Testis (tissue), 3 donors: ENCODE data around the gene LILRB1. TPM values are rescaled to one million over a fixed set of nuclear protein-coding genes. Genes with fewer than 3 reads are reported as not detected.

Source experiments
- DNase-seq: peaks from one replicate; pipeline ENCODE4 v3.0.0-alpha.2; 2019
- H3K27ac ChIP-seq, 2 donors: fragments of 200-600 bp; sonication (generic); one replicate each; pipeline ENCODE4 v1.5.1; 2019
- H3K27me3 ChIP-seq: fragments of 200-600 bp; sonication (generic); one replicate; pipeline ENCODE4 v1.5.1; 2019
- H3K36me3 ChIP-seq: fragments of 200-600 bp; sonication (generic); one replicate; pipeline ENCODE4 v1.5.1; 2017; ENCODE audit warnings: low read depth; ENCODE audit errors: missing control alignments
- H3K4me1 ChIP-seq: fragments of 200-600 bp; sonication (generic); one replicate; pipeline ENCODE4 v1.5.1; 2019
- H3K4me3 ChIP-seq, 2 donors: fragments of 200-600 bp; sonication (generic); one replicate each; pipeline ENCODE4 v1.5.1; 2017 to 2019
- H3K9me3 ChIP-seq: fragments of 200-600 bp; sonication (generic); one replicate; pipeline ENCODE4 v1.5.1; 2017
- CTCF ChIP-seq, 3 experiments: fragments of 450-650 bp in 2 of 3; fragments of 200-600 bp in 1 of 3; sonication (generic) in 1 of 3; IDR thresholded peaks; one replicate each; pipeline ENCODE4 v1.5.1; 2016 to 2019; ENCODE audit warnings: antibody characterized with exemption in 3 of 3, mild to moderate bottlenecking in 2 of 3, moderate library complexity in 1 of 3
- POLR2A ChIP-seq: fragments of 450-650 bp; IDR thresholded peaks from one replicate; pipeline ENCODE4 v1.6.1; 2017; ENCODE audit warnings: antibody characterized with exemption, mild to moderate bottlenecking, moderate library complexity
- WGBS, 2 donors: methylation state at CpG; one replicate each; pipeline ENCODE4 v1.1.5; 2018; 5-methylcytosine and 5-hydroxymethylcytosine counted together
- intact Hi-C: fragments of 100-400 bp; cut with DNase I; formaldehyde crosslinking; loops from one replicate; pipeline ENCODE4 v1.15.1; 2023; ENCODE audit warnings: low total_unique reads
- polyA plus RNA-seq: library from polyadenylated mRNA; stranded (reverse); fragments of 350-450 nt; fragmentation: Illumina TruSeq; extraction: RNeasy Lipid Tissue Mini Kit (QIAGEN cat#74804); gene quantifications from one replicate; pipeline ENCODE4 v1.2.3, GENCODE V29; 2014; ENCODE audit warnings: low read depth, low replicate concordance; ENCODE audit not compliant: insufficient read depth
- total RNA-seq, 2 donors: library from RNA; depleted of rRNA; stranded (reverse); fragments of >200 nt; gene quantifications; one replicate each; pipeline ENCODE4 v1.2.3, GENCODE V29; 2016

The LILRB1 gene
- total and polyA plus RNA-seq, 3 donors from 2014 or later, result 0.63 to 2.2 (median 0.93) TPM

- intact Hi-C loops, result no loop called here
Measured at GRCh38 chr19:54667217-54667616, 36.9 kb downstream of the LILRB1 start.

DNA sequence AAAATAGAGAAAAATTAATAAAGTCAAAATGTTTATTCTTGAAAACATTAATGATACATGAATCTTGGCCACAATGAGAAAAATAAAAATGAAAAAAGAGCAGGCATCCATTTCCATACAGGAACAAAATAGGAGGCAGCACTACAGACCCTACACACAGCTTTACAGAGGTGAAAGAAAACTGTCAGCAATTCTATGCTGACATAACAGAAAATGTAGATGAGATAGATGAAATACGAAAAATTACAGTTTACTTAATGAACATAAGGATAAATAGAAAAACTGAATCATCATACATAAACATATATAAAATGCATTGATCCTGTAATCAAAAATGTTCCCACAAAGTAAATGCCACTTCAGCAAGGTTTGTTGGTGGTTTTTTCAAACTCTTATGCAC is 38.1 kb downstream of the LILRB1 start:
- Histone ChIP-seq H3K36me3 (no peaks in the 10 kb centered on the region), H3K9me3 (no peaks in the 10 kb centered on the region), H3K27ac (no peak overlapping the region), H3K4me3 (no peak overlapping the region), H3K4me1 (no peaks in the 10 kb centered on the region), H3K27me3 (no peaks in the 10 kb centered on the region)
- TF ChIP-seq CTCF (IDR thresholded peaks at IDR 0.05) (no peak), POLR2A (no peak)
- intact Hi-C loops, result no loop called here
- WGBS, 2 donors, result 60 to 70% methylated on average over 1 of the region's 1 CpG
- DNase-seq, result no peak

More at GRCh38 chr19:54667217-54667616, 36.9 kb downstream of the LILRB1 start:
- H3K4me3 ChIP-seq, result no peak overlapping the region
- TF ChIP-seq CTCF (IDR thresholded peaks at IDR 0.05) (no peak), POLR2A (no peak)
- H3K9me3 ChIP-seq, result no peaks in the 10 kb centered on the region
- H3K36me3 ChIP-seq, result no peaks in the 10 kb centered on the region
- no peaks in the 10 kb centered on the region for H3K4me1 ChIP-seq
- no peaks in the 10 kb centered on the region for H3K27me3 ChIP-seq
- no peak for DNase-seq
- no peak overlapping the region for H3K27ac ChIP-seq
- WGBS, 2 donors, result 83 to 85% methylated on average over 12 of the region's 12 CpGs

GRCh38 chr19:54670576-54671357 is 40.5 kb downstream of the LILRB1 start:
- no peak for DNase-seq
- intact Hi-C loops, result no loop called here
- TF ChIP-seq CTCF (IDR thresholded peaks at IDR 0.05) (no peak), POLR2A (no peak)

DNA sequence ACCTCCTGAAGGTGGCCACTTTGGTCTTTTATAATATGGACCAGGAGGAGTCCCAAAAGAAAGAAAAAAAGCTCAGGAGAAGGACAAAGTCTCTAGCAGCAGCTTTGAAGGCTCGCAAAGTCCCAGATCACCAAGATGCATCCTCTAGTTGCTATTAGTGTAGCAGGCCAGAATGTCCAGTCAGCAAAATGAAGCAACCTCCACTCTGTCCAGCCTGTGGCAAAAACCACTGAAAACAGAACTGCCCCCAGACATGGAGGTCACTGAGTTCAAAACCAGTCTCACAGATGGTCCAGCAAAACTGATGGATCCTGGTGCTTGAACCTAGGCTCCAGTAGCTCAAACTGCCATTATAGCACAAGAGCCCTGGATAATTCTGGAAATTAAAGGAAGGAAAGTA is 42.9 kb downstream of the LILRB1 start:
- H3K36me3 ChIP-seq, result no peaks in the 10 kb centered on the region
- 74 to 91% methylated on average over 1 of the region's 1 CpG for WGBS, 2 donors
- no peak overlapping the region for H3K4me3 ChIP-seq
- no peaks in the 10 kb centered on the region for H3K4me1 ChIP-seq
- H3K27me3 ChIP-seq, result no peaks in the 10 kb centered on the region
- intact Hi-C loops, result no loop called here
- DNase-seq, result no peak
- no peak for TF ChIP-seq CTCF (IDR thresholded peaks at IDR 0.05)
- no peak overlapping the region for H3K27ac ChIP-seq
- H3K9me3 ChIP-seq, result no peaks in the 10 kb centered on the region

More at GRCh38 chr19:54670576-54671357, 40.5 kb downstream of the LILRB1 start:
- WGBS, 2 donors, result 60 to 64% methylated on average over 3 of the region's 3 CpGs
- H3K27me3 ChIP-seq, result no peaks in the 10 kb centered on the region
- no peak overlapping the region for H3K27ac ChIP-seq
- H3K36me3 ChIP-seq, result no peaks in the 10 kb centered on the region
- H3K9me3 ChIP-seq, result no peaks in the 10 kb centered on the region
- no peaks in the 10 kb centered on the region for H3K4me1 ChIP-seq
- H3K4me3 ChIP-seq, result no peak overlapping the region
